Subcutaneous adipose tissue (tissue), 4 donors: ENCODE data around the gene TUFT1. TPM values are rescaled to one million over a fixed set of nuclear protein-coding genes. Genes with fewer than 3 reads are reported as not detected.

Experiments used
- CTCF ChIP-seq: fragments of 450-650 bp; IDR thresholded peaks from one replicate; pipeline ENCODE4 v1.5.1; 2016; ENCODE audit warnings: low read depth, mild to moderate bottlenecking, control low read depth, antibody characterized with exemption, moderate library complexity
- total RNA-seq, 4 donors: library from RNA; depleted of rRNA; stranded (reverse); fragments of >200 nt; gene quantifications; one replicate each; pipeline ENCODE4 v1.1.0, GENCODE V29; 2016

The TUFT1 gene
- total RNA-seq, 4 donors from 2014 or later, result 3.8 to 7.5 (median 5.8) TPM

DNA sequence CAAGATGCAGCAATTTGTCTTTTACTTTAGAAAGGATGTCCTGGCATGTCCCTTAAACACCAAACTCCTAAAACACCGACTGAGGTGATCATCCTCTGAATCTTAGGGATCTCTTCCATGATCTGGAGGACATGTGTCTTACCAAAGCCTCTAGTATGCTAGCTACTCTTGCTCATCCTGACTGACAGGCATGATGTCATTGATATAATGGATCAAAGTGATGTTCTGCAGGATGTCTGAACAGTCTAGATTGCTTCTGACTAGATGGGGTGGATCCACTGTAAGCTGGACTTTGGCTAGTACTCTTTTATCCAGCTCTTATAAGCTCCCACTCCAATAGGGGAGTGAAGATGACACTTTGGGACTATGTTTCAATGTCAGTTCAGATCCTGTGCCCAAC, 40.2 kb upstream of the TUFT1 start:
- TF ChIP-seq CTCF, result no peak

GRCh38 chr1:151501474-151501873, 38.6 kb upstream of the TUFT1 start:
- TF ChIP-seq CTCF, result no peak

- TF ChIP-seq CTCF, result no peak
Observed at GRCh38 chr1:151502035-151502700, 37.9 kb upstream of the TUFT1 start.

GRCh38 chr1:151502859-151503780, 37.0 kb upstream of the TUFT1 start:
- TF ChIP-seq CTCF, result no peak

GRCh38 chr1:151504252-151504651, 35.9 kb upstream of the TUFT1 start:
- no peak for TF ChIP-seq CTCF

DNA sequence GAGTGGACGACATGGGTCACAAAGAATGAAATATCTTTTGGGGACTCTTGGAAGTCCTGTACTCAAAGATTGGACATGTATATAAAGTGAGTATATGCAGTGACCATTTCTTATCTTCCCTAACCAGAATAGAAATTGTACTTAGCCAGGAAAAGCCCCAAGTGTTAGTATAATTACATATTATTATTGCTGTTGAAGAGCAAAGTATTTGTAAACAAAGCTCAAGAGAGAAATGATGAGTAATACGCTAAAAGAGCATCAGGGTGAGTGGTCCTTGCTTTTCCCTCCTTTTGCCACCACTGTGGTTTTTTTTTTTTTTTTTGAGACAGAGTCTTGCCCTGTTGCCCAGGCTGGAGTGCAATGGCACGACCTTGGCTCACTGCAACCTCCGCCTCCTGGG, 35.4 kb upstream of the TUFT1 start:
- no peak for TF ChIP-seq CTCF

DNA sequence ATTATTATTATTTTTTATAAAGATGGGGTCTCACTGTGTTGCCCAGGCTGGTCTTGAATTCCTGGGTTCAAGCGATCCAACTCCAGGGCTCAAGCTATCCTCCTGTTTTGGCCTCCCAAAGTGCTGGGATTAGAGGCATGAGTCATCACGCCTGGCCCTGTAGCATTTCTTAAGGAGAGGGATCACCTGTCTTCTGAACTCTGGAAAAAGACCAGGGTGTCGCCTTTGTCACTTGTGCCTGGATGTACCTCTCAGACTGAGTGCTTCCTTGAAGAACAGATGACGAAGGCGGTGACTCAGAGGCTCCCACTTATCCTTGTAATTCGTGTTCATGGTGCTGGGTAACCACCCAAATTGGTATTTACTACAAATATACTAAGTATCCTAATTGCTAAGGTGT, 31.3 kb upstream of the TUFT1 start:
- TF ChIP-seq CTCF, result no peak
